Activated naive CD8-positive, alpha-beta T cell treated with anti-CD3 and anti-CD28 coated beads for 36 hours (primary cell): ENCODE data around the gene ZNF154. TPM values are rescaled to one million over a fixed set of nuclear protein-coding genes. Genes with fewer than 3 reads are reported as not detected.

Experiments
- DNase-seq: peaks from one replicate; pipeline ENCODE4 v3.0.0; 2021
- H3K27ac Mint-ChIP-seq: one replicate; pipeline ENCODE4 v1.8.0; 2022; ENCODE audit warnings: mild to moderate bottlenecking, moderate library complexity, mixed read lengths
- H3K27me3 Mint-ChIP-seq: one replicate; pipeline ENCODE4 v1.8.0; 2022; ENCODE audit warnings: mild to moderate bottlenecking, mixed read lengths
- H3K36me3 Mint-ChIP-seq: one replicate; pipeline ENCODE4 v1.8.0; 2021; ENCODE audit warnings: mild to moderate bottlenecking, mixed read lengths
- H3K4me1 Mint-ChIP-seq: one replicate; pipeline ENCODE4 v1.8.0; 2021; ENCODE audit warnings: mixed read lengths
- H3K4me3 Mint-ChIP-seq: one replicate; pipeline ENCODE4 v1.8.0; 2022; ENCODE audit warnings: mild to moderate bottlenecking, moderate library complexity, mixed read lengths
- H3K9me3 Mint-ChIP-seq: one replicate; pipeline ENCODE4 v1.8.0; 2022; ENCODE audit warnings: mixed read lengths
- total RNA-seq, 2 experiments: library from RNA; stranded (reverse); gene quantifications; one replicate each; pipeline ENCODE4 v1.2.3, GENCODE V29; 2021

Gene ZNF154
- total RNA-seq, 2 experiments from 2014 or later: 6.3 to 6.7 TPM

GRCh38 chr19:57655443-57655842, 53.6 kb downstream of the ZNF154 start:
- no peak overlapping the region for H3K4me3 Mint-ChIP-seq
- DNase-seq: no peak
- peaks cover 27% of the 10 kb centered on the region for H3K9me3 Mint-ChIP-seq
- peaks cover 33% of the 10 kb centered on the region for H3K27me3 Mint-ChIP-seq
- peaks cover 27% of the 10 kb centered on the region for H3K36me3 Mint-ChIP-seq
- H3K4me1 Mint-ChIP-seq: peaks cover 7% of the 10 kb centered on the region
- H3K27ac Mint-ChIP-seq: no peak overlapping the region

GRCh38 chr19:57653689-57654088, 55.3 kb downstream of the ZNF154 start:
- Mint-ChIP-seq H3K27me3 (peaks cover 25% of the 10 kb centered on the region), H3K4me1 (peaks cover 7% of the 10 kb centered on the region), H3K27ac (no peak overlapping the region), H3K4me3 (no peak overlapping the region), H3K9me3 (peaks cover 32% of the 10 kb centered on the region), H3K36me3 (peaks cover 27% of the 10 kb centered on the region)
- DNase-seq: no peak

GRCh38 chr19:57651654-57651996, 57.4 kb downstream of the ZNF154 start:
- Mint-ChIP-seq H3K4me3 (peak overlapping the region; percentile 50), H3K27me3 (peaks cover 23% of the 10 kb centered on the region), H3K4me1 (peaks cover 7% of the 10 kb centered on the region), H3K36me3 (peaks cover 27% of the 10 kb centered on the region), H3K27ac (no peak overlapping the region), H3K9me3 (peaks cover 37% of the 10 kb centered on the region)
- no peak for DNase-seq

DNA sequence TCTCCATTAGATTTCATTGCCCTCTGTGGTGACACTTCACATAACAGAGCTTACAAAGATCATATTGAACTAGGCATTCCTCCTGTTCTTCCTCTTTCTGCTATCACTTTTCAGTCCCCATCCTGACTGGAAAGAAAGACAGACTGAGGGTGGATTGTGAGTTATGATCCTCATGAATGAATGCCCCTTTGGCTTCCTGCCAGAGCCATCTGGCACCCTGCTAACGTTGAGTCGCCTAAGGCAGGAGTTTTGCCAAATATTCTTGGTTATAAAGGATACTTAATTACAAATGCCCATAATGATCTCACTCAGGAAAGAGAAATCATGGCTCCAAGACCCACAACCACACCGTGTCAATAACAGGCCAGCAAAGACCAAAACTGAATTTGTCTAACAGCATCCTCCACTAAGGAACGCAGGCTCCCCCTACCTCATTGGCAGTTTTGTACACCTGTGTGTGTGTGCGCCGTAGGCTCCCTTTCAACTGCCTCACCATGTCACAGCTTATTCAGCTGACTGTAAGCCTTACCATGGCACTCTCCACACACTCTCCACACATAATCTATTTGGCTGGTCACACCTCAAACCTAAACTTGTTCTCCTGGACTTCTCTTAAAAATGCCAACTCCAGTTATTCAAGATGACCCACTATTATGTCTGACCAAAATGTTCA, 60.5 kb downstream of the ZNF154 start:
- peaks cover 7% of the 10 kb centered on the region for H3K4me1 Mint-ChIP-seq
- H3K4me3 Mint-ChIP-seq: no peak overlapping the region
- peaks cover 4% of the 10 kb centered on the region for H3K27me3 Mint-ChIP-seq
- H3K27ac Mint-ChIP-seq: no peak overlapping the region
- no peak for DNase-seq
- H3K9me3 Mint-ChIP-seq: peaks cover 42% of the 10 kb centered on the region
- peaks cover 26% of the 10 kb centered on the region for H3K36me3 Mint-ChIP-seq

Other genes with a start within 250 kb of the ZNF154 start
- gene ZNF772, start 231.6 kb downstream of the ZNF154 start, total RNA-seq: 1 to 10 TPM; 9.3 to 9.7 TPM
- 1 to 10 TPM; 7.5 to 7.8 TPM for gene ZNF419, start 221.5 kb downstream of the ZNF154 start, total RNA-seq
- gene ZNF773, start 209.3 kb downstream of the ZNF154 start, total RNA-seq: 1 to 10 TPM; 8.5 to 9.1 TPM
- 1 to 10 TPM; 5.6 to 6.1 TPM for gene ZNF549, start 181.8 kb downstream of the ZNF154 start, total RNA-seq
- 10 to 100 TPM; 10.9 to 11.4 TPM for gene ZNF550, start 149.3 kb downstream of the ZNF154 start, total RNA-seq
- gene ZNF416, start 130.3 kb downstream of the ZNF154 start, total RNA-seq: 1 to 10 TPM; 5.9 to 7.0 TPM
- gene ZIK1, start 125.1 kb downstream of the ZNF154 start, total RNA-seq: 10 to 100 TPM; 13.1 to 14.4 TPM
- gene ZNF530, start 109.3 kb downstream of the ZNF154 start, total RNA-seq: 10 to 100 TPM; 11.0 to 12.2 TPM
- 10 to 100 TPM; 18.8 to 19.5 TPM for gene ZNF134, start 95.0 kb downstream of the ZNF154 start, total RNA-seq
- 1 to 10 TPM; 6.9 to 7.9 TPM for gene ZNF211, start 76.0 kb downstream of the ZNF154 start, total RNA-seq
- gene ZSCAN4, start 40.3 kb downstream of the ZNF154 start, total RNA-seq: under 1 TPM in 1 of 2 experiments, not detected in 1; 0.14 TPM
- gene ZNF551, start 27.2 kb downstream of the ZNF154 start, total RNA-seq: 10 to 100 TPM; 18.2 to 21.4 TPM
- 10 to 100 TPM in 1 of 2 experiments, 1 to 10 TPM in 1; 8.9 to 10.9 TPM for gene ZNF671, start 18.4 kb upstream of the ZNF154 start, total RNA-seq
- 10 to 100 TPM; 12.5 to 15.5 TPM for gene ZNF776, start 37.6 kb upstream of the ZNF154 start, total RNA-seq
- gene ZNF586, start 60.5 kb upstream of the ZNF154 start, total RNA-seq: 10 to 100 TPM; 16.1 to 17.9 TPM
- gene ZNF552, start 105.7 kb upstream of the ZNF154 start, total RNA-seq: 1 to 10 TPM; 6.6 to 7.7 TPM
- gene ZNF587B, start 121.1 kb upstream of the ZNF154 start, total RNA-seq: 10 to 100 TPM; 29.3 to 32.6 TPM
- 10 to 100 TPM; 20.6 to 24.3 TPM for gene ZNF587, start 140.7 kb upstream of the ZNF154 start, total RNA-seq
- 10 to 100 TPM; 40.6 to 45.9 TPM for gene ZNF814, start 179.8 kb upstream of the ZNF154 start, total RNA-seq
- 10 to 100 TPM; 11.9 to 12.9 TPM for gene ZNF417, start 207.4 kb upstream of the ZNF154 start, total RNA-seq
- gene ZNF418, start 226.2 kb upstream of the ZNF154 start, total RNA-seq: 1 to 10 TPM; 5.4 to 6.5 TPM
- 10 to 100 TPM; 12.9 to 13.8 TPM for gene ZNF256, start 238.5 kb upstream of the ZNF154 start, total RNA-seq